Measurements from ENCODE around the gene PNMA1.

Gene PNMA1

GRCh38 chr14:73738518-73739173 is 24.5 kb upstream of the PNMA1 start:
- TF ChIP-seq, protein P1, sequence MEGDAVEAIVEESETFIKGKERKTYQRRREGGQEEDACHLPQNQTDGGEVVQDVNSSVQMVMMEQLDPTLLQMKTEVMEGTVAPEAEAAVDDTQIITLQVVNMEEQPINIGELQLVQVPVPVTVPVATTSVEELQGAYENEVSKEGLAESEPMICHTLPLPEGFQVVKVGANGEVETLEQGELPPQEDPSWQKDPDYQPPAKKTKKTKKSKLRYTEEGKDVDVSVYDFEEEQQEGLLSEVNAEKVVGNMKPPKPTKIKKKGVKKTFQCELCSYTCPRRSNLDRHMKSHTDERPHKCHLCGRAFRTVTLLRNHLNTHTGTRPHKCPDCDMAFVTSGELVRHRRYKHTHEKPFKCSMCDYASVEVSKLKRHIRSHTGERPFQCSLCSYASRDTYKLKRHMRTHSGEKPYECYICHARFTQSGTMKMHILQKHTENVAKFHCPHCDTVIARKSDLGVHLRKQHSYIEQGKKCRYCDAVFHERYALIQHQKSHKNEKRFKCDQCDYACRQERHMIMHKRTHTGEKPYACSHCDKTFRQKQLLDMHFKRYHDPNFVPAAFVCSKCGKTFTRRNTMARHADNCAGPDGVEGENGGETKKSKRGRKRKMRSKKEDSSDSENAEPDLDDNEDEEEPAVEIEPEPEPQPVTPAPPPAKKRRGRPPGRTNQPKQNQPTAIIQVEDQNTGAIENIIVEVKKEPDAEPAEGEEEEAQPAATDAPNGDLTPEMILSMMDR (IDR thresholded peaks at IDR 0.05) = no peak

DNA sequence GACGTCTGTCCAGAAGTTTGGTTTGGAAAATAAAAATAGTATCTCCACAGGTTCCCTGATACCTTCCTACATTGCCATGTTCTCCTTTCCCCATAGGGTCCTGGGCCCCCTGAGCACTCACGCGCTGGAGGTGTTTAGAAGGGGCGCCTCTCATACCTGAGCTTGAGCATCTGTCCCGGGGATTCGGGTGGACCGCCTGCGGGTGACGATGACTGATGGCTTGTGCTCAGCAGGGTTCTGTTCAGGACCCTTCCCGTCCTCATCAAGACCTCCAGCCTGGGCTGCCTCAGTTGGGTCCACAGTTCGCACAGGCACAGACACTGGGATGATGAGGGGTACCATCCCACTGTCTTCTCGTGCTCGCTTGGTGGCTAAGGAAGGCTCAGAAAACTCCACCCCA is 22.7 kb upstream of the PNMA1 start:
- TF ChIP-seq, protein P1 (IDR thresholded peaks at IDR 0.05) = no peak

DNA sequence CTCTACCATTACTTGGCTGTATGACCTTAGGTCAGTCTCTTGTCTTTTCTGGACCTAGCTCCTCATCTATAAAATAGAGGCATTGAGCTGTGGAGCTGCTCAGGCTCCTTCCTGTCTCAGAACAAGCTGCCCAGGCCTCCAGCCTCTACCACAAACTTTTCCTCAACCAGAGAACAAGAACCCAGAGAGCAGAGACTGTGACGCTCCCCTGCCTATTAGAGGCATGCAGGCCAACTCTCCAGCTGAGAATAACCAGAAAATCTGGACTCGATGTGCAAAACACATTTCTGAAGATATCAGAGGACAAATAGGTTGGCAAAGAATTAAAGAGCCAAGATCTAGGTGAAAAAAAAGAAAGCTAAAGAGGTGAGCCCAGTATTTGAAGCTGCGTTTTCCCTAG is 17.8 kb upstream of the PNMA1 start:
- TF ChIP-seq, protein P1 (IDR thresholded peaks at IDR 0.05) = no peak

DNA sequence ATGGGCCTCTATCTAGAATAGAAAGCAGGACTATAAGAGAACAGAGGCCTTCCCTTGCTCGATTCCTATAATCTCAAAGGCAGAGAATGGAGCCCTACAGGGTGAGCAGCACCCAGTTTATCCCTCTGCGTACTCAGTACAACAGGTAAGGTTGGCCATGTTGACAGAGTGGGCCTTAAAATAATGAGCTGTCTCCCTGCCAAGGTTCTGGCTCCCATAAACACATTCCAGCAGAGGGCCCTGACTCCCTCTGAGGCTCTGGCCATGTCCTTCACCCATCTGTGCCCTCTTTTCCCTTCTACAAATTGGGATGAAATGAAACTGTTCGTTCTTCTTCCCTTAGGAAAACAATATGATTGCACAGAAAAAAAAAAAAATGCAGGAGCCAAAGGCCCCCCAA is 16.9 kb upstream of the PNMA1 start:
- TF ChIP-seq, protein P1 (IDR thresholded peaks at IDR 0.05) = no peak; the same call in 1 of the 2 replicates

DNA sequence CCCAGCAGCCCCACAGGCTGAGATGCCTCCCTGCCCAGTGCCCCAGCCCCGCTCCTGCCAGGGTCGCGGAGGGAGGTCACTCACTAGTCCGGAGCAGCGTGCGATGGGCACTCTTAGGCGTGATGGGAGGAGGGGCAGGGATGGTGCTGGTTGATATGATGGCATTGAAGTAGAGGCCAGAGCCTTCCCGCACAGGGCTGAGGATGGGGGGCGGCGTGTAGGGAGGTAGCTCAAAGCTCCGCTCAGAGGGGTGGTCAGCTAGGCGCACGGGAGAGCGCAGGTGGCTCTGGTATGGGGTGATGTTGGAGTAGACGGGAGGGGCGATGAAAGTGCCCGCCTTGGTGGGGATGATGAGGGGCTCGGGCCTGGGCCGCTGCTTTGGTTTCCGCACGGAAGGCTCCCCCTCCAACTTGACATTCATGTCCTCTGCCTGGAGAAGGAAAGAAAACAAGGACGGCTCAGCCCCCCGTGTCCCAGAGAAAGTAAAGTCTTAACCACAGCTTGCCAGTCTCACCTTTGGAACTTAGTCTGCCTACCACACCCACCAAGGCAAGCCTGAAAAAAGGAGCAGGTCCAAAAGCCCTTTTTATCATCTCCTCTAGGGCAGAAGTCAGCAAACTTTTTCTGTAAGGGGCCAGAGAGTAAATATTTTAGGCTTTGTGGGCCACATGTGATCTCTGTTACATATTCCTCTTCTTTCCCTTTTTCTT is 15.5 kb upstream of the PNMA1 start:
- TF ChIP-seq, protein P1 (IDR thresholded peaks at IDR 0.05) = no peak

DNA sequence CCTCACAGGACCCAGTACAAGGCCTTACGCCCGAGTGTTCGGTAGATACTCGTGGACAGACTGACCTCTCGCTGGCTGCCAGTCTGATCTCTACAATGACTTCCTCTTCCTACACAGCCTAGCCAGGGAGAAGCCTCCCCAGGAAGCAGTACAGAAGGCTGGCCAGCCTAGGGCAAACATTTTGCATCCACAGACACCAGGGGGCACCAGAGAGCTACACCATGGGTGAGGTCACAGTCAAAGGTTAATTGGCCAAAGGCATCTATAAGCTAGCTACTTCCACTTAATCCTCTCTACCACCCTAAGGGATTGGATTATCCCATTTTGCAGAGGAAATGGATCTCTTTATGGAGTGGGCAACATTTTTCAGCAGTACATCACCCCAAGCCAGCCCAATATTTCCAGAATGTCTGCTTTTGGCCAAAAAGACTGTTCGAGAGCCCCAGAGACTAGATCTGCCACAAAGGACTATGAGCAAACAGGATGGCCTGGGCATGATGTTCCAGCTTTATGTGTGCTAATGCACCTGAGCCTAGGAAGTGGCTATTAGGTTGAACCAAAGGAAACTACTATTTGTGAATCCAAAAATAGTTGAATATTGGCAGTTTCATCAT is 14.6 kb upstream of the PNMA1 start:
- TF ChIP-seq, protein P1 (IDR thresholded peaks at IDR 0.05) = peak; percentile 86

- TF ChIP-seq, protein P1 (IDR thresholded peaks at IDR 0.05) = no peak
Observed at GRCh38 chr14:73727166-73727565, 13.0 kb upstream of the PNMA1 start.

All from LNCAP (cell line).